Choroid plexus epithelial cell (primary cell): ENCODE measurements around the gene TPO.

Source experiments
- DNase-seq: peaks from one replicate; pipeline ENCODE4 v3.0.0-alpha.2; 2010; ENCODE audit warnings: low read depth
- H3K4me3 ChIP-seq: 2 replicates; pipeline ENCODE4 v1.5.1; 2011; ENCODE audit warnings: low read depth, mild to moderate bottlenecking, control low read depth, low read length, moderate library complexity
- TF ChIP-seq, protein P1 (sequence below): conservative IDR thresholded peaks from 2 replicates; pipeline ENCODE4 v1.5.1; 2011; ENCODE audit warnings: low read depth, mild to moderate bottlenecking, control low read depth, inconsistent platforms, low read length, moderate library complexity

TPO gene

DNA sequence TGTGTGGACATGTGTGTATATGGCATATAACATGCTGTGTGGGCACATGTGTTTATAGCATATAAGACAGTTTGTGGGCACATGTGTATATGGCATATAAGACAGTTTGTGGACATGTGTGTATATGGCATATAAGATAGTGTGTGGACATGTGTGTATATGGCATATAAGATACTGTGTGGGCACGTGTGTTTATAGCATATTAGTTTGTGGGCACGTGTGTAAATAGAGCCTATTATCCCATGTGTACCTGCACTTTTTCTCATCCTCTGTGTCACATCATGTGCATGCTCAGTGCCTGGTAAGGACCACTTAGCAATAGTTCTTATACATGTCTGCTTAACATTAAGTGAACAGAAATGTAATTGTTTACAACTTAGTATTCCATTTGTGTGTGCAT lies 45.2 kb downstream of the TPO start:
- TF ChIP-seq, protein P1, sequence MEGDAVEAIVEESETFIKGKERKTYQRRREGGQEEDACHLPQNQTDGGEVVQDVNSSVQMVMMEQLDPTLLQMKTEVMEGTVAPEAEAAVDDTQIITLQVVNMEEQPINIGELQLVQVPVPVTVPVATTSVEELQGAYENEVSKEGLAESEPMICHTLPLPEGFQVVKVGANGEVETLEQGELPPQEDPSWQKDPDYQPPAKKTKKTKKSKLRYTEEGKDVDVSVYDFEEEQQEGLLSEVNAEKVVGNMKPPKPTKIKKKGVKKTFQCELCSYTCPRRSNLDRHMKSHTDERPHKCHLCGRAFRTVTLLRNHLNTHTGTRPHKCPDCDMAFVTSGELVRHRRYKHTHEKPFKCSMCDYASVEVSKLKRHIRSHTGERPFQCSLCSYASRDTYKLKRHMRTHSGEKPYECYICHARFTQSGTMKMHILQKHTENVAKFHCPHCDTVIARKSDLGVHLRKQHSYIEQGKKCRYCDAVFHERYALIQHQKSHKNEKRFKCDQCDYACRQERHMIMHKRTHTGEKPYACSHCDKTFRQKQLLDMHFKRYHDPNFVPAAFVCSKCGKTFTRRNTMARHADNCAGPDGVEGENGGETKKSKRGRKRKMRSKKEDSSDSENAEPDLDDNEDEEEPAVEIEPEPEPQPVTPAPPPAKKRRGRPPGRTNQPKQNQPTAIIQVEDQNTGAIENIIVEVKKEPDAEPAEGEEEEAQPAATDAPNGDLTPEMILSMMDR: no peak
- DNase-seq: no peak
- H3K4me3 ChIP-seq: no peak overlapping the region

DNA sequence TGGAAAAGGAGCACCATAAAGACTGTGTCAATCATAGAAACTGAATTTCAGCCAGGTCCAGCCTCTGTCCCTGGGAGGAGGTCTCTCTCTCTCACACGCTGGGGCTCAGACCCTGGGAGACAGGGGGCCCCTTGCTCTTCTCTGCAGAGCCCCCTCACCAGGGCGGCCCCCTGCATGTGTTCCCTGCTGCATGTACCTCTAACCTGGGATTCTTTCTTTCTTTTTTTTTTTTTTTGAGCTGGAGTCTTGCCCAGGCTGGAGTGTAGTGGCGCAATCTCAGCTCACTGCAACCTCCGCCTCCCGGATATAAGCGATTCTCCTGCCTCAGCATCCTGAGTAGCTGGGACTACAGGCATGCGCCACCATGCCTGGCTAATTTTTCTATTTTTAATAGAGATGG lies 46.5 kb downstream of the TPO start:
- TF ChIP-seq, protein P1: no peak
- no peak for DNase-seq

DNA sequence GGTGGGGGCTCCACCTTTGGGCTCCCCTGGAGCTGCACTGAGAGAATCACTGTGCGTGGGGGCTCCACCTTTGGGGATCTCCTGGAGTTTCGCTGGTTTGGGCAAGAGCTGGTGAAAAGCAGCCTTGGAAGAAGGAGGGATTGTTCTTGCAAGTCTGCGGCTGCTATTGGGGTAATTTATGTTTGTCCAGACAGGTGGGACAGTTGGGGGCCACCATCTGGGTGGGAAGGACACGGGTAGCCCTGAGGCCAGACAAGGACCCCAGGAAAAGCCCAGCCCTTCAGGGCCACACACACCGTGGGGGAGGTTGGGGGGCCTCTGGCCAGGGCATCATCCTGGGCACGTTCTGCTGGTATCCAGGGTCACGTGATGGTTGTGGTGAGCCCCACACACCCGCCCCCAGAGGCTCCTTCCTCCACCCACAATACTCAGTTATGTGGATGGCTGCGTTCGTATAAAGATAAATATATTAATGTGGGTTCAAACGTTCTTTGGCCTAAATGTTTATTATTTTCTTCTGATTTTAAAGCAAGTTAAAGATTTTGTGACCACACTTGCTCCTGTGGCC lies 47.7 kb downstream of the TPO start:
- DNase-seq: no peak
- TF ChIP-seq, protein P1: no peak

More for the DNA sequence above, 46.5 kb downstream of the TPO start:
- no peak overlapping the region for H3K4me3 ChIP-seq

DNA sequence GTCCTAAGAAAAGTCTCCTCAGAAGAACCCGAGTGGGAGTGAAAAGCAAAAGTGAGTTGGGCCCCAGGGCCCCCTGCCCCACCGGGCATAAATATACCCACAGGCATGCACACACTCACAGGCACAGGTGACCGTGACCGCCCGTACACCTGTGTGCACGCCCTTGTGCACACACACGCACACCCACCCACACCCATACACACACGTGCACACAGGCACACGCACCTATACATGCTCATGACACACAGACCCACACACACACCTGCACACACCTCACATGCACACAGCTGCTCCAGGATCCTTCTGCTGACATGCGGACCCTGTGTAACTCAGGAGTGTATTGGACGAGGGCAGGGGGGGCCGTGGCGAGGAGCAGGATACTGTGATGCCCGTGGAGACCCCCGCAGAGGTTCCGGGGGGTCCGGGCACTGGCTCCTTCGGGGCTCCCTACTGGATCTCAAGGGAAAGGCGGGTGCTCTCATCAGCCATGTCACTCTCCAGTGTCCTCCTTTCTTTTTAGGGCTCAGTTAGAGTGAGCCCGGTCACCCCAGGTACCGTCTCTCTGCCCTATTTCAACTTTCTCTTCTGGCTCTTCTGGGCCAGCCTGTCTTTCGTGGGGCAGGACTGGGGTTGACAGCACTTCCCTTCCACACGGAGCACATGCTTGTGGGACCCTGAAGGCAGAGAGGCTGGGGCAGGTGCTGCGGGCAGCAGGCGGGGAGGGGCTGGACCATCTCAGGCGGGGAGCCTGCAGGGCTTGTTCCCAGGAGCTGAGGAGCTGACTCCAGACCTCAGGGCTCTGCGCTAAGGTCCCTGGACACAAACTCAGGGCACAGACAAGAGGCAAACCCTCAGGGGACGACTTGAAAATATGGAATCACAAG lies 48.5 kb downstream of the TPO start:
- no peak overlapping the region for H3K4me3 ChIP-seq
- DNase-seq: no peak
- TF ChIP-seq, protein P1: no peak

More for the DNA sequence above, 47.7 kb downstream of the TPO start:
- H3K4me3 ChIP-seq: no peak overlapping the region

DNA sequence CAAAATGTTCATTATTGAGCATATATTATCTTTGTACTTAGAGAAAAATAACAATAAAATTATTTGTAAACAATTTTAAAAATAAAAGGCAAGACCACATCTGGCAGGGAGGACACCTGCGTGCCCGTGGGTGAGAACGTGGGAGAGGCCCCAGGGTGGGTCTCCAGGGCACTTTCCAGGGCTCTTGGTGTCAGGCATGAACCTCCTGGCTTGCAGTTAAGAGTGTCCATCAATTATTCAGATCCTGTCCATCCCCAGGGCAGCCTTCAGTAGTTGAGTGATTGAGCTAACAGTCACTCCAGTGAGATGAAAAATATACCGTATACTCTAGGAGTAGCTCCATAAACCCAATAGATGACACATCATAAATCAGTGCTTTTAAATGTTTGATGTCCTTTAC lies 49.7 kb downstream of the TPO start:
- H3K4me3 ChIP-seq: no peak overlapping the region
- TF ChIP-seq, protein P1: no peak
- DNase-seq: no peak

DNA sequence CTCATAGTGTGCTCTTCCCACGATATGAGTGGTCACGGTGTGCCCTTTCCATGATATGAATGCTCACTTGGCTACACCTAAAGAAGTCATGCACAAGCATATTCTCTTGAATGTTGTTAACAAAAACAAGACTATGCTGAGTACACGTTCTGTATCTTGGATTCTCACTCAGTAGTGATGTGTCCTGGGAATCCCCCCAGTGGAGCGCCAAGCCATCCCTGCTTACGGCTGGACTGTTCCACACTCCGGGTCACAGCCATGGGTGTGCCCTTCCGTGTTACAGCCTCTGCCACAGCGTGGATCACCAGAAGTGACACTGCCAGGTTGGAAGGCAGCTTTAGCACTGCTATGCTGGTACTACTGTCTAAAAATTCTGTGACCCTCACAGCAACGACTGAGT lies 59.1 kb downstream of the TPO start:
- no peak for DNase-seq
- TF ChIP-seq, protein P1: no peak
- H3K4me3 ChIP-seq: no peak overlapping the region
